GM12864 (cell line): ENCODE results near the gene FEM1B.

Source experiments
- DNase-seq: peaks from one replicate; pipeline ENCODE4 v3.0.0-alpha.2; 2011; ENCODE audit warnings: low read depth
- H3K4me3 ChIP-seq: 2 replicates; pipeline ENCODE4 v1.5.1; 2011; ENCODE audit warnings: mild to moderate bottlenecking, low read depth, low read length, control low read depth
- TF ChIP-seq, protein P1 (sequence below): IDR thresholded peaks from 2 replicates; pipeline ENCODE4 v1.5.1; 2011; ENCODE audit warnings: low read depth, mild to moderate bottlenecking, moderate library complexity, low read length, control low read depth, inconsistent platforms; ENCODE audit errors: missing control alignments

The FEM1B gene

DNA sequence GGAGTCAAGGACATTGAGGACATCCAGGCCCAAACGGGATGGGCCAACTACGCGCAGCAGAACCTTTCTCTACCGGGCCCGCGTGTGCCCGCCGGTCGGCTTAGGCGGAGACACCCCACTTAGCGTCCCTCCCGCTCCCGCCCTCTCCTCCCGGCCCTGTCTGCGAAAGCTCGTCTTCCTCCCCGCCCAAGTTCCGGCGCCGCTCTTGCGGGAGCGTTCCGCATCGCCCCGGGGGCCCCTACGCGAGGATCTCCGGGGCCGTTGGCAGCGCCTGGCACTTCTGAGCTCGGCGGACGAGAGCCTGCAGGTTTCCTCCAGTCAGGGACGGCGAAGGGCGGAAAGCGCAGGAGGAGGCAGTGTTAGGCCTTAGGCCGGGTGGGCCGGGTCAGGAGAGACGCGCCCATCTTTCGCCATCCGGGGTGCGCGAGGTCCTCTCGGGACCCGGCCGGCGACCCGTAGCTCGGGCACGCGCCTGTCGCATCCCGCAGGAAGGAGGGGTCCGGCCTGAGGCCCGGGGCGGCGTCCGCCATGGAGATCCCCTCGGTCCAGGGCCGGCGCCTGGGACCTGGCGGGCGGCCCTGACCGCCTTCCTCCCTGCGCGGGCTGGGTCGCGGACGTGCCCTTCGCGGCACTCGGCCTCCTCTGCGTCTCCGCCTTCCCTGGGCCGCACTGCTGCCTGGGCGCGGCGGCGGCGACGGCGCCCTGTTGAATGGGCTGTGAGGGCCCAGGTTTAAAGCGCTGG lies at the start of gene FEM1B:
TSS of gene FEM1B (plus strand) at position 143 of the 742 bp plus-strand sequence. CDS start 673 bp downstream, outside the sequence.
- peak; percentile 76 for DNase-seq
- H3K4me3 ChIP-seq, result peak within 1 kb of the TSS; percentile 80
- TF ChIP-seq, protein P1, sequence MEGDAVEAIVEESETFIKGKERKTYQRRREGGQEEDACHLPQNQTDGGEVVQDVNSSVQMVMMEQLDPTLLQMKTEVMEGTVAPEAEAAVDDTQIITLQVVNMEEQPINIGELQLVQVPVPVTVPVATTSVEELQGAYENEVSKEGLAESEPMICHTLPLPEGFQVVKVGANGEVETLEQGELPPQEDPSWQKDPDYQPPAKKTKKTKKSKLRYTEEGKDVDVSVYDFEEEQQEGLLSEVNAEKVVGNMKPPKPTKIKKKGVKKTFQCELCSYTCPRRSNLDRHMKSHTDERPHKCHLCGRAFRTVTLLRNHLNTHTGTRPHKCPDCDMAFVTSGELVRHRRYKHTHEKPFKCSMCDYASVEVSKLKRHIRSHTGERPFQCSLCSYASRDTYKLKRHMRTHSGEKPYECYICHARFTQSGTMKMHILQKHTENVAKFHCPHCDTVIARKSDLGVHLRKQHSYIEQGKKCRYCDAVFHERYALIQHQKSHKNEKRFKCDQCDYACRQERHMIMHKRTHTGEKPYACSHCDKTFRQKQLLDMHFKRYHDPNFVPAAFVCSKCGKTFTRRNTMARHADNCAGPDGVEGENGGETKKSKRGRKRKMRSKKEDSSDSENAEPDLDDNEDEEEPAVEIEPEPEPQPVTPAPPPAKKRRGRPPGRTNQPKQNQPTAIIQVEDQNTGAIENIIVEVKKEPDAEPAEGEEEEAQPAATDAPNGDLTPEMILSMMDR, result no peak

- TF ChIP-seq, protein P1, result no peak
- DNase-seq, result no peak
- peak overlapping the region; percentile 85 for H3K4me3 ChIP-seq
Observed at GRCh38 chr15:68228143-68228970, 49.2 kb upstream of the FEM1B start.

DNA sequence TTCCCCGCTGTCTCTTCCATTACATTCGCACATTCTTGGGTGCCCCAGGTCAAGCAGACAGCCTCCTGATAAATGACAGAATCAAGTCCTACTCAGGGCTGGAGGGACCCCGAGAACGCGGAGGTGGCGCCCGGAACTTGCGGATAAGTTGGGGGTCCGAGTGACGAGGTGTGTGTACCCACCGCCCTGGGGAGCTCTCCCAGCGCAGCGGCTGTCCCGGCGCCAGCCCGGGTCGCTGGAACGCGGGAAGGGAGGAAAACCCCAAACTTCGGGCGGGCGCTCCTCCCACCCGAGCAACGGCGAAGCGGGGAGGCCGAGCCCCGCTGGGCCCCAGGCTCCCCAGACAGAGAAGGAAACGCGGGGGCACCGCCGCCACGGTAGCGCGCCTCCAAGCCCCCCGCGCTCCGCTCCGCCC lies 48.6 kb upstream of the FEM1B start:
- DNase-seq, result no peak
- peak overlapping the region; percentile 85 for H3K4me3 ChIP-seq
- TF ChIP-seq, protein P1, result no peak

- peak within 1 kb of the TSS; percentile 85 for H3K4me3 ChIP-seq
- TF ChIP-seq, protein P1, result peak; percentile 8
- DNase-seq, result peak; percentile 48
Observed at GRCh38 chr15:68229386-68230156, 48.0 kb upstream of the FEM1B start, which contains the start of gene CLN6. TSS of gene CLN6 (minus strand) at chr15:68229728. CDS start at chr15:68229584, 144 bp downstream.

DNA sequence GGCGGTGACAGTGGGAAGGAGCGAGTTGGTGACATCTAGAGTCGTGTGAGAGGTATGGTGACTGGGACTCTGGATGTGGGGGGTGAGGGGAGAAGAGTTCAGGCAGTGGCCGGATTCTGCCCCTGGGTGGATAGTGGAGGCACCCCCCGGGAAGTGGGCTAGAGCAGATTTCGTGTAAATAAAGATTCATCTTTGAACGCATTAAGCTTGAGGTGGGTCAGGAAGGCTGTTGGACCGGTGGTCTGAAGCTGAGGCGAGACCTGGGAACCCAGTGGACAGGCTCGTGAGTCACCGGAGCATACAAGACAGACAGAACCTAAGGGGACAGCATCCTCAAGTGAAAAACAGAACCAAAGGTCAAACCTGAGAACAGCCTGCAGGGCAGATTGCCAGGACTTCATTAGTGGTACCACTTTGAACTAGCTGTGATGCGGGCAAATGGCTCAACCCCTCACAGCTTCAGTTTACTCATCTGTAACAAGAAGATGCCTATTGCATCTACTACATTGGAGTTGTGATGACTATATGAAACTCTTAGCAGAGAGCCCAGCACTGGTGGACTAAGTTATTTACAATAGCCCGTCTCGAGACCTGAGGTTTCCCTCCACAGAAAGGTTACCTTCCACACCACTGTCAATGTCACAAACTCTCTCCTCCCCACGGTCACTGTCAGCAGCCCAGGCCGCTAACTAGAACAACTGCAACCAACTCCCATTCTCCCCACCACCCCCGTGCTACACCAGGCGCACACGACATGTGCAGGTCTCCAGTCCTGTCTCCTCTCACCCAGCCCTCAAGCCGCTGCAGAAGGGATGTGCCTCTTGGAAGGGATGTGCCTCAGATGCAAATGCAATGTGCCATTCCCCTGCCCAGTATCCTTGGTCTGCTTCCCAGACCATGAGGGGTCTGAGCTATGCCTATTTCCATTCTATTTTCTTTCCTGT lies 47.1 kb upstream of the FEM1B start:
- DNase-seq, result no peak
- peak overlapping the region; percentile 85 for H3K4me3 ChIP-seq
- TF ChIP-seq, protein P1, result no peak
